Measurements from ENCODE around the gene CEP70.
"Not testable (repeated sequence)": the region's sequence is repeated elsewhere in the genome, so short reads cannot be mapped to it uniquely, and the experiment has no call there.

CEP70 gene

DNA sequence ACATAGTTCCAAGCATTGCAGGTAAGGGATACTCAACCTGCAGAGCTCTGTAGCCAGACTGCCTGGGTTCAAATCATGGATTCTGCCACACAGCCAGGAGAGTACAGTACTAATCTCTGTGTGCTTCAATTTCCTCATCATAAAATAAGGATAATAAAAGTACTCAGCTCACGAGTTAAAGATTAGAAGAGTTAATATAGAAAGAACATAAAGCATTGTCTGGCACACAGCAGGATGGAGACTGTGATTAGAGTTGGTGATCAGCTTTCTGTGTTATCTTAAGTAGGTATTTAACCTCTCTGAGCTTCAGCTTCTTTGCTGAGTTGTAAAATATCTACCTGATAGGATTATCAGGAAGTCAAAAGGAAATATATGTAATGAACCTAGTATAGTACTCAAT, 2.7 kb downstream of the CEP70 start:
- no peak for DNase-seq

DNA sequence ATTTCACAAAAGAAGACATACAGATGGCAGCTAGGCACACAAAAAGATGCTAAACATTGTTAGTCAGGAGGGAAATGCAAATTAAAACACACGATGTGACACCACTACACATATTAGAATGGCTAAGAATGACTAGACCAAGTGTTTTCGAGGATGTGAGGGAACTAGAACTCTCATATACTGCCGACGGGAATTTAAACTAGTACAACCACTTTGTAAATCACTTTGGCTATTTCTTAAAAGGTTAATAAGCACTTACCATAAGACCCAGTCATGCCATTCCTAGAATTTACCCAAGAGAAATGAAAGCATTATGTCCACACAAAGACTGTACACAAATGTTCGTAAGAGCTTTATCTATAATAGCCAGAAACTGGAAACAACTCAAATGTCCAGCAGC, 5.6 kb downstream of the CEP70 start:
- no peak for DNase-seq

DNA sequence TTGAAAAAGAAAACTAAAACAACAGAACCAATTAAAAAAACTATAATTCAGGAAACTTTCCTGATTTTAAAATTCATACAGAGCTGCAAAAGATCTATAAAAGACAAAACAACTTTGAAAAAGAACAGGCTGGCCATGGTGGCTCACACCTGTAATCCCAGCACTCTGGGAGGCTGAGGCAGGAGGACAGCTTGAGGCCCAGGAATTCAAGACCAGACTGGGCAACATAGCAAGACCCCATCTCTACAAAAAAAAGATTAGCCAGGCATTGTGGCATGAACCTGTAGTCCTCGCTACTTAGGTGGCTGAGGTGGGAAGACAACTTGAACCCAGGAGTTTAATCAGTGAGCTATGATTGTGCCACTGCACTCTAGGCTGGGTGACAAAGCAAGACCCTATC, 6.7 kb downstream of the CEP70 start:
- DNase-seq: no peak

DNA sequence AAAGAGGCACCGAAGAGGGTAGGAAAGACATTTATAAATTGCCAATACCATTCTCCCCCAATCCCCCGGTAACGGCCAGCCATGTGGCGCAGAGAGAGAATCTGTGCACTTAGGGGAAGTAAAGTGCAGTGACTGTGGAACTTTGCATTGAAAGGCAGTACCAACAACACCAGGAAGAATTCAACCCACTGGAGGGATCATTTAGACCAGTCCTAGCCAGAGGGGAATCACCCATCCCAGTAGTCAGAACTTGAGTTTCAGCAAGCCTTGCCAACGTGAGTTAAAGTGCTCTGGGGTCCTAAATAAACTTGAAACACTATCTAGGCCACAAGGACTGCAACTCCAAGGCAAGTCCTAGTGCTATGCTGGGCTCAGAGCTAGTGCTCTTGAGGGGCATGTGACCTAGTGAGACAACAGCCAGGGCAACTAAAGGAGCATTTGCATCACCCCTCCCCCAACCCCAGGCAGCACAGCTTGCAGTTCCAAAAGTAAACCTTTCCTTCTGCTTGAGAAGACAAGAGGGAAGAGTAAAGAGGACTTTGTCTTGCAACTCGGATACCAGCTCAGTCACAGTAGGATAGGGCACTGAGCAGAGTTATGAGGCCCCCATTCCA, 15.0 kb downstream of the CEP70 start:
- DNase-seq: no peak

DNA sequence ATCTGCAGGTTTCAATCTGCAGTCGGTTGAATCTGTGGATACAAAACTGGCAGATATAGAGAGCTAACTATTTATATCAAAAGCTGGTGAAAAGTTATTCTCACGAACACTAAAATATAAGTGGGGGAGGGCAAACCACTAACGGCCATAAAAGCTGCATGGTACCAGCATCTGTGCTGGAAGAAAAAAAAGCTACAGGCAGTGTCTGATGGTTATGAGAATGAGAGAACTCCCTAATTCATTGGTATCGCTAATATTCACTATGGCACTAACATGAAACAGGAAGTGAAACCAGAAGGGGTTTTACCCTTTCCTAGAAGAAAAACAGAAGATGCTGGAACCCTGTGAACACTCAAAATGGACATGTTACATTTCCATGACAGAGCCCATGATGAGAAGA, 15.9 kb downstream of the CEP70 start:
- DNase-seq: no peak

DNA sequence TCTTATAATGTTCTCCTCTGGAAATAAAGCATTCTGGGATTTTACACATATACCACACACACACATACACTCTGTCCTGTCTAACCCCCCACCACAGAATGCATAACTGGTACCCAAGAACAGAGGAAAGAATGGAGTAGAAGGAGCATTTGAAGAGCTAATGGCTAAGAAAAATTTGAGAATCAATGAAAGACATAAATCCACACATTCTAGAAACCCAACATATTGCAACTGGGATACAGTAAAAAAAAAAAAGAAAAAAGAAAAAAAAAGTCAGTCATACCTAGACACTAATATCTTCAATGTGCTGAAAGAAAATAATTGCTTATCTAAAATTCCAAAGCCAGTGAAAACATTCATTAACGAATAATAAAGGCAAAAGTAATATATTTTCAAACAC, 20.9 kb downstream of the CEP70 start:
- DNase-seq: no peak

GRCh38 chr3:138569624-138570023, 24.4 kb downstream of the CEP70 start:
- DNase-seq: not testable (repeated sequence)

GRCh38 chr3:138569090-138569489, 25.0 kb downstream of the CEP70 start:
- no peak for DNase-seq

DNA sequence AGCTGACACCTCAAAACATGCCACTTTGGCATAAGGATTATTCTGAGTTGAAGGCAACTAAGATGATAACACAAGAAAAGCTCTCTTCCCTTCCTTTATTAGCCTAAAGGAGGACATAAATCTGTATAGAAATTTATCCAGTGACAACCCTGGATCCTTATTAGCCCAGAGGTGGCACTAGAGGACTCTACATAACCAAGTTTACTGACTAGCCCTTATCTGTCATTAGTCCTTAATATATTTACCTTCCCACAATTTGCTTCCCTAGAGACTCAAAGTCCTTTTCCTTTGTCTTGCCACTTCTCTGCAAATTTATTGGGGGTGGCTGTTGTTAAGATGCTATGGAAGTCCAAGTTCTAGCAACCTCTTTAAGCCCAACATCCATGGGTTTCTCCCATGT, 26.7 kb downstream of the CEP70 start:
- DNase-seq: no peak

DNA sequence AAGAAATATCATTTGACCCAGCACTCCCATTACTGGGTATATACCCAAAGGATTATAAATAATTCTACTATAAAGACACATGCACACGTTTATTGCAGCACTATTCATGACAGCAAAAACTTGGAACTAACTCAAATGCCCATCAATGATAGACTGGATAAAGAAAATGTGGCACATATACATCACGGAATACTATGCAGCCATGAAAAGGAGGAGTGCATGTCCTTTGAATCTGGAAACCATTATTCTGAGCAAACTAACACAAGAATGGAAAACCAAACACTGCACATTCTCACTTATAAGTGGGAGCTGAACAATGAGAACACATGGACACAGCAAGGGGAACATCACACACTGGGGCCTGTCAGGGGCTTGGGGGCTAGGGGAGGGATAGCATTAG, 27.8 kb downstream of the CEP70 start:
- DNase-seq: not testable (repeated sequence)

- not testable (repeated sequence) for DNase-seq
Measured at GRCh38 chr3:138562902-138563301, 31.2 kb downstream of the CEP70 start.

GRCh38 chr3:138560501-138560900, 33.6 kb downstream of the CEP70 start:
- no peak for DNase-seq

DNA sequence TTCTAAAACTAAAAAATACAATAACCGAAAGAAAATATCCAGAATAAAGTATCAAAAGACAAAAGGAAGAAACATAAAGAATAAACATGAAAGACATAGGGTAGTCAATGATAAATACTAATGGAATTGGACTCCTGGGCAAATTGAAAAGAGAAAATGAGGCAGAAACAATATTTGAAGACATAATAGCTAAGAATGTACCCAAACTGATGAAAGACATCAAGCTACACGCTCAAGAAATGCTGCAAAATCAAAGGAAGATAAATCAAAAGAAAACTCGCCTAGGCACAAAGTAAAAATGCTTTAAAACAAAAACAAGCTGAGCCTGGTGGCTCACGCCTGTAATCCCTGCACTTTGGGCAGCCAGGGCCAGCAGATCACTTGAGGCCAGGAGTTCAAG, 34.9 kb downstream of the CEP70 start:
- DNase-seq: no peak

DNA sequence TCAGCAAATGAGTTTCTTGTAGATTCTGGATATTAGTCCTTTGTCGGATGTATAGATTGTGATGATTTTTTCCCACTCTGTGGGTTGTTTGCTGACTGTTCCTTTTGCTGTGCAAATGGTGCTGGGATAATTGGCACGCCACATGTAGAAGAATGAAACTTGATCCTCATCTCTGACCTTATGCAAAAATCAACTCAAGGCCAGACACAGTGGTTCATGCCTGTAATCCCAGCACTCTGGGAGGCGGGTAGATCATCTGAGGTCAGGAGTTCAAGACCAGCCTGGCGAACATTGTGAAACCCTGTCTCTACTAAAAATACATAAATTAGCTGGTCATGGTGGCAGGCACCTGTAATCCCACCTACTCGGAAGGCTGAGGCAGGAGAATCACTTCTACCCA, 39.3 kb downstream of the CEP70 start:
- not testable (repeated sequence) for DNase-seq

- not testable (repeated sequence) for DNase-seq
Measured at GRCh38 chr3:138550958-138551357, 43.1 kb downstream of the CEP70 start.

GRCh38 chr3:138549179-138549977, 44.7 kb downstream of the CEP70 start:
- DNase-seq: no peak

- no peak for DNase-seq
Measured at GRCh38 chr3:138547342-138547975, 46.6 kb downstream of the CEP70 start.

DNA sequence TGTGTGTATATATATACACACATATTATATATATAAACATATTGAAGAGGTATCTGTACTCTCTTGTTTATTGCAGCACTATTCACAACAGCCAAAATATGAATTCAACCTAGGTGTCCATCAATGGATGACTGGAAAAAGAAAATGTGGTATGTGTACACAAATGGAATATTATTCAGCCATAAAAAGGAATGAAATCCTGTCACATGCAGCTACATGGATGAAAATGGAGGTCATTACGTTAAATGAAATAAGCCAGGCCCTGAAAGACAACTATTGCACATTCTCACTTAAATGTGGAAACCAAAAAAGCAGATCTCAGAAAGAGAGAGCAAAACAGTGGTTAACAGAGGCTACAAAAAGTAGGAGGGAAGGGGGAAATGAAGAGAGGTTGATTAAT, 49.5 kb downstream of the CEP70 start:
- no peak for DNase-seq

- no peak for DNase-seq
Measured at GRCh38 chr3:138542977-138543376, 51.1 kb downstream of the CEP70 start.

GRCh38 chr3:138539352-138539751, 54.7 kb downstream of the CEP70 start:
- no peak for DNase-seq

GRCh38 chr3:138521445-138521844, 72.6 kb downstream of the CEP70 start:
- DNase-seq: not testable (repeated sequence)

- DNase-seq: no peak
Measured at GRCh38 chr3:138513090-138513843, 80.8 kb downstream of the CEP70 start.

DNA sequence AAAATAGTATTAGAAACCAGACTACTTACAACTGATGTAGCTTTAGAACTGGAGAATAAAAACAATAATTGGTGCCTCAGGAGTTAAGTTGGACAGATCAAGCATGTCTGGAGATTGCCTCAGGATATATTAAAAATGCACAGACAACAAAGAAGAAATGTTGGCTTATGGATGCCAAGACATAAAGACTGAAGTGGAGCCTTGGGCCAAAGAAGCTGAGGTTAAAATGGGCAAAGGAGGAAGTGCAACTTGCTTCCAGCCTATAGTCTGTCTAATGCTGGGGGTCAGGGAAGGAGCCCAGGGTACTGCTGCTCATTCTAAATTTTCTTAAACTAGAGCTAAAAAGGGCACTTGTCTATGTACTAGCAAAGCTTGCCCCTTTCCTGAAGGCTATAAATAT, 82.1 kb downstream of the CEP70 start:
- DNase-seq: no peak

Data from fibroblast of skin of right quadriceps (primary cell).